ENCODE data around the gene WHRN.

WHRN gene

GRCh38 chr9:114356792-114357191 lies 148.5 kb downstream of the WHRN start:
- no peak for DNase-seq

DNA sequence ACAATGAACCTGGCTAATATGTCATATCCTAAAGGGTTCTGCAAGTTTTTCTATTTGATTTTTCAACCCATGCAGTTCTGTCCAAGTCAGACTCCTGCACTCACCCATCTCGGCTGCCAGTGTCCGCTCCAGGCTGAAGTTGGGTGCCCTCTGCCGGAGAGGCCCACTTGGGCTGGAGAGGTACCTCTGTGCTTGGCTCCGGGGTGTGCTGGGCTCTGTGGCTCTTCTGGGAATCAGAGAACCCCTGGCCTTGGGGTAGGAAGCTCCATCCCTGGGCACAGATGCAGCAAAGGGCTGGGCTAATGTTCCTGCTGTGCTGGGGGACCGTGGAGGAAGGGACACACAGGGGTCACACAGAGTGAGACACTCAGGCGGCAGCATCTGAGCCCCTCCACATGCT lies 149.5 kb downstream of the WHRN start:
- no peak for DNase-seq

Measured in central memory CD4-positive, alpha-beta T cell (primary cell).